Heart right ventricle (tissue), 16 donors: ENCODE measurements around the gene APMAP. TPM values are rescaled to one million over a fixed set of nuclear protein-coding genes. Genes with fewer than 3 reads are reported as not detected.
A peak's percentile ranks its signal among the peaks of the same experiment; 100 is the strongest.
"Not testable (repeated sequence)": the region's sequence is repeated elsewhere in the genome, so short reads cannot be mapped to it uniquely, and the experiment has no call there.

Experiments
- ATAC-seq, 8 donors: fragments of 200-7000 bp; cut with Tn5 transposase; one replicate each; pipeline ENCODE4 v1.9.1; 2020; ENCODE audit warnings: mild to moderate bottlenecking in 8 of 8, moderate library complexity in 8 of 8, moderate number of reproducible peaks in 1 of 8
- DNase-seq, 2 donors: peaks; one replicate each; pipeline ENCODE4 v3.0.0-alpha.2; 2020
- H3K27ac ChIP-seq, 10 donors: fragments of 200-600 bp; sonication (generic) in 2 of 10; one replicate each; pipeline versions ENCODE4 v1.5.0 to v1.8.0; 2020 to 2022; ENCODE audit warnings: mild to moderate bottlenecking in 3 of 10
- H3K27me3 ChIP-seq, 7 donors: fragments of 200-600 bp; one replicate each; pipeline ENCODE4 v1.8.0; 2021 to 2022; ENCODE audit warnings: mild to moderate bottlenecking in 2 of 7
- H3K36me3 ChIP-seq, 9 donors: fragments of 200-600 bp; sonication (generic) in 1 of 9; one replicate each; pipeline versions ENCODE4 v1.5.0 to v1.8.0; 2020 to 2022; ENCODE audit warnings: mild to moderate bottlenecking in 2 of 9
- H3K4me1 ChIP-seq, 9 donors: fragments of 200-600 bp; sonication (generic) in 1 of 9; one replicate each; pipeline versions ENCODE4 v1.5.0 to v1.8.0; 2020 to 2022; ENCODE audit warnings: mild to moderate bottlenecking in 4 of 9
- H3K4me3 ChIP-seq, 10 donors: fragments of 200-600 bp; sonication (generic) in 2 of 10; one replicate each; pipeline versions ENCODE4 v1.5.0 to v1.8.0; 2020 to 2022; ENCODE audit warnings: mild to moderate bottlenecking in 7 of 10, moderate library complexity in 2 of 10
- H3K9me3 ChIP-seq, 11 donors: fragments of 200-600 bp in 10 of 11; sonication (generic) in 2 of 11; one replicate each; pipeline versions ENCODE4 v1.5.0 to v1.8.0; 2013 to 2022; ENCODE audit warnings: mild to moderate bottlenecking in 2 of 11, control low read depth in 1 of 11, moderate library complexity in 1 of 11
- CTCF ChIP-seq, 9 donors: fragments of 200-600 bp; sonication (generic) in 2 of 9; IDR thresholded peaks; one replicate each; pipeline versions ENCODE4 v1.5.0 to v1.8.0; 2021 to 2022; ENCODE audit warnings: antibody characterized with exemption in 9 of 9, mild to moderate bottlenecking in 5 of 9, moderate library complexity in 1 of 9
- WGBS, 2 donors: extraction: QIAGEN DNeasy Blood & Tissue Kit; methylation state at CpG; one replicate each; pipeline ENCODE4 v1.1.7; 2013; ENCODE audit warnings: inconsistent platforms in 1 of 2; 5-methylcytosine and 5-hydroxymethylcytosine counted together
- intact Hi-C, 10 donors: fragments of 100-400 bp; cut with DNase I; formaldehyde crosslinking; loops; one replicate each; pipeline versions ENCODE4 v1.11.1 to v1.14.2; 2022
- polyA plus RNA-seq, 2 donors: library from polyadenylated mRNA; stranded (reverse); fragments of 200-250 nt; gene quantifications; one replicate each; pipeline ENCODE4 v1.2.3, GENCODE V29; 2013
- total RNA-seq, 10 donors: library from RNA; stranded (reverse); fragmentation: NEBNext Ultra II Directional in 3 of 10; extraction: Animal tissue kit (Norgen Biotek cat#: 25700) in 3 of 10; gene quantifications; one replicate each; pipeline versions ENCODE4 v1.2.1 to v1.2.4, GENCODE V29; 2021 to 2023
- donor health status: Arrhythmogenic right ventricular cardiomyopathy.
- donor health status: ischemic (EF 13 %, LVEDD 7.1; RV severe dilation, severe dysfunction).
- donor health status: healthy with polysubstance abuse.
- donor health status: DM: no; HTN: yes; CAD: no.
- donor health status: DM: no; HTN: no; CAD: no.
- donor health status: ischemic (EF 25% LVEDD 6.9; RV normal size, moderate dysfunction).
- donor health status: ischemic (EF 25% LVEDD 5.7; RV mildly dilated, moderate dysfunction).
- donor health status: healthy.
- donor health status: DM: yes; HTN: yes; CAD: no.
- donor health status: Ischemic cardiomyopathy.
- donor health status: ischemic (EF 35%, LVEDD 5.7; RV mildly dilated, moderate dysfunction).
- donor health status: nonischemic (EF 11% LVEDD 7.7; RV severe dilation, severe dysfunction).
- donor health status: DM: yes; HTN: yes; CAD: no.
- donor health status: PGD.
- donor health status: ischemic (EF 29% LVEDD 5.4; RV normal size, mild dysfunction).
- donor health status: nonischemic (EF 23%, LVEDD 6.1; RV moderate dilation, normal function).

Gene APMAP
- total and polyA plus RNA-seq, 12 donors, result 15.3 to 48.5 (median 33.1) TPM

- peak within 1 kb of the TSS in 2 of 10 donors; percentile 31 to 92 for H3K27ac ChIP-seq
- ATAC-seq (peak; percentile 49 to 66 (median 59)), DNase-seq (peak in 1 of 2 donors; percentile 39)
- peaks cover 0 to 35% (median 0%) of the 10 kb centered on the region in 9 donors for H3K4me1 ChIP-seq
- peaks cover 0 to 17% (median 10%) of the 10 kb centered on the region in 7 donors for H3K27me3 ChIP-seq
- peak within 1 kb of the TSS in 3 of 10 donors; percentile 14 to 59 (median 24) for H3K4me3 ChIP-seq
- peaks cover 0 to 32% (median 13%) of the 10 kb centered on the region in 11 donors for H3K9me3 ChIP-seq
- intact Hi-C loops, result no loop called here
- no peak for TF ChIP-seq CTCF (IDR thresholded peaks at IDR 0.05)
- H3K36me3 ChIP-seq, result peaks cover 0 to 4% (median 0%) of the 10 kb centered on the region in 9 donors
- 78 to 79% methylated on average over 20 of the region's 20 CpGs for WGBS, 2 donors
Observed at GRCh38 chr20:24948939-24949679, 43.4 kb downstream of the APMAP start, which contains the start of gene CST7. TSS of gene CST7 (plus strand) at chr20:24949269. CDS start at chr20:24949506, 237 bp downstream.

- H3K9me3 ChIP-seq, result peaks cover 0 to 32% (median 13%) of the 10 kb centered on the region in 11 donors
- H3K27me3 ChIP-seq, result peaks cover 0 to 17% (median 10%) of the 10 kb centered on the region in 7 donors
- H3K4me3 ChIP-seq, intact Hi-C loops, H3K36me3 ChIP-seq, ATAC-seq, DNase-seq: not testable (repeated sequence)
- peaks cover 0 to 29% (median 0%) of the 10 kb centered on the region in 9 donors for H3K4me1 ChIP-seq
- 77 to 84% methylated on average over 4 of the region's 4 CpGs for WGBS, 2 donors
- peak overlapping the region in 1 of 10 donors; percentile 92 for H3K27ac ChIP-seq
Observed at GRCh38 chr20:24948396-24948938, 44.1 kb downstream of the APMAP start.

- DNase-seq, ATAC-seq, H3K4me3 ChIP-seq, intact Hi-C loops, H3K36me3 ChIP-seq, H3K27ac ChIP-seq: not testable (repeated sequence)
- Histone ChIP-seq H3K4me1 (peaks cover 0 to 16% (median 0%) of the 10 kb centered on the region in 9 donors), H3K9me3 (peaks cover 0 to 42% (median 13%) of the 10 kb centered on the region in 11 donors), H3K27me3 (peaks cover 0 to 17% (median 6%) of the 10 kb centered on the region in 7 donors)
- 67 to 76% methylated on average over 1 of the region's 1 CpG for WGBS, 2 donors
Observed at GRCh38 chr20:24946376-24946775, 46.2 kb downstream of the APMAP start.

- peaks cover 0 to 49% (median 13%) of the 10 kb centered on the region in 11 donors for H3K9me3 ChIP-seq
- TF ChIP-seq CTCF (IDR thresholded peaks at IDR 0.05), result no peak
- DNase-seq, result no peak
- no peaks in the 10 kb centered on the region for H3K36me3 ChIP-seq
- 60 to 67% methylated on average over 3 of the region's 3 CpGs for WGBS, 2 donors
- peaks cover 0 to under 1% (median 0%) of the 10 kb centered on the region in 7 donors for H3K27me3 ChIP-seq
- H3K4me1 ChIP-seq, result no peaks in the 10 kb centered on the region
- intact Hi-C loops, result no loop called here
- no peak overlapping the region for H3K27ac ChIP-seq
- H3K4me3 ChIP-seq, result no peak overlapping the region
- ATAC-seq, result no peak
Observed at GRCh38 chr20:24943731-24944130, 48.8 kb downstream of the APMAP start.

GRCh38 chr20:24943196-24943595 is 49.4 kb downstream of the APMAP start:
- DNase-seq (no peak), ATAC-seq (no peak)
- no peaks in the 10 kb centered on the region for H3K27me3 ChIP-seq
- peaks cover 0 to 49% (median 13%) of the 10 kb centered on the region in 11 donors for H3K9me3 ChIP-seq
- no peak for TF ChIP-seq CTCF (IDR thresholded peaks at IDR 0.05)
- H3K27ac ChIP-seq, result no peak overlapping the region
- WGBS, 2 donors, result 91 to 93% methylated on average over 4 of the region's 4 CpGs
- no peaks in the 10 kb centered on the region for H3K4me1 ChIP-seq
- no peaks in the 10 kb centered on the region for H3K36me3 ChIP-seq
- intact Hi-C loops, result no loop called here
- no peak overlapping the region for H3K4me3 ChIP-seq
